GM21381 (cell line): ENCODE results near the gene FARP2.

ENCODE experiments used
- ATAC-seq: cut with Tn5 transposase; IDR thresholded peaks from one replicate; pipeline ENCODE4 v1.9.1; 2021; ENCODE audit warnings: mild to moderate bottlenecking, moderate library complexity; ENCODE audit not compliant: unreplicated experiment

FARP2 gene

DNA sequence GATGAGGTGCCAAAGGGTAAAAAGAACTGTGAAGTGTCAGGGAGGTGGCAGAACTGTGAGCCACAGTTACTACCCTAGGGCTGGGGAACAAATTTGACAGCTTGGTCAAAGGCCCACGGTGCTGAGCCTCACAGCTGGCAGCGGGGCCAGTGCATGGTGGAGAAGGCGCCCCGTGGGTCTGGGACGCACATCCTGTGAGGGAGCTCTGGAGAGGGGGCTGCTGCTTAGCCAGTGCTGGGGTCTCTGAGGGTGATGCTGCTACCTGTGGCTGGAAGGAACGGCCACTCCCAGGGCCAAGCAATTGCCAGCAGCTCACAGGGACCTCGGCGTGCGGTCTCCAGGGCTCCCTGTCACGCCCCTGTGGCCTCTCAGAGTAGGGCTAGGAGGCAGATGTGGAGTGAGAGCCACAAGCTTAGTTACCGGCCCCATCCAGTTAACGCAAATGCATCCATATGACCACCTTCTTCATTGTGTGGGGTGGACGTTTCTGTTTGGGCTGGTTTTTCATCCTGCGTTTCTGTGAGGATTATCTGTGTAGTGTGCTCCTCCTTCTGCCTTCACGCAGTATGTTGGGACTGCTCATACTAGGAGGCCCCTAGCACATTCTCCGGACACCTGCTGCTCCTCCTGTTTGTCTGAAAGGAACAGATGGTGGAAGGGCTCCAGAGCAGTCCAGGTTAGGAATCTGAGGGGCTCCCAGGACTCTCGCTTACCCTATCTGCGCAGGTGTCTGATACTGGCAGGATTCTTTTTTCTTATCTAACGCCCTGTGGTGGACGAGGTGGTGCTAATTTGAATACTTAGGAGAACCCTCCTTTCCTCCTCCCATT is 126.3 kb downstream of the FARP2 start:
- no peak for ATAC-seq

DNA sequence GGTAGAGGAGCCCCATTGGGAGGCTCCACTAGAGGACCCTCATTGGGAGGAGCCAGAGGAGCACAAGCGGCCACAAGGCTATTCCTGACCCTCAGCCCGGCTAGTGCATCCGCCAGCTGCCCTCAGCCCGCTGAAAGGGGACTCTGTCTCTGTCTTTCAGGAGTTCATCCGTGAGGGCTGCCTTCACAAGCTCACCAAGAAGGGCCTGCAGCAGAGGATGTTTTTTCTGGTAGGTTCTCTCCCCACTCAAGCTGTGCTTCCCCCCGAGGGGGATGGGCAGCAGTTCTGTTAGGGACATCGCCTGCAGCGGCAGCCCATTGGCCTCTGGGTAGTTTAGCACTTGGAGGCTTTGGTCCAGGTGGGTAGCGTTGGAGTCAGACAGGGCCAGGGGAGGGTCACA is 127.2 kb downstream of the FARP2 start:
- ATAC-seq: no peak

DNA sequence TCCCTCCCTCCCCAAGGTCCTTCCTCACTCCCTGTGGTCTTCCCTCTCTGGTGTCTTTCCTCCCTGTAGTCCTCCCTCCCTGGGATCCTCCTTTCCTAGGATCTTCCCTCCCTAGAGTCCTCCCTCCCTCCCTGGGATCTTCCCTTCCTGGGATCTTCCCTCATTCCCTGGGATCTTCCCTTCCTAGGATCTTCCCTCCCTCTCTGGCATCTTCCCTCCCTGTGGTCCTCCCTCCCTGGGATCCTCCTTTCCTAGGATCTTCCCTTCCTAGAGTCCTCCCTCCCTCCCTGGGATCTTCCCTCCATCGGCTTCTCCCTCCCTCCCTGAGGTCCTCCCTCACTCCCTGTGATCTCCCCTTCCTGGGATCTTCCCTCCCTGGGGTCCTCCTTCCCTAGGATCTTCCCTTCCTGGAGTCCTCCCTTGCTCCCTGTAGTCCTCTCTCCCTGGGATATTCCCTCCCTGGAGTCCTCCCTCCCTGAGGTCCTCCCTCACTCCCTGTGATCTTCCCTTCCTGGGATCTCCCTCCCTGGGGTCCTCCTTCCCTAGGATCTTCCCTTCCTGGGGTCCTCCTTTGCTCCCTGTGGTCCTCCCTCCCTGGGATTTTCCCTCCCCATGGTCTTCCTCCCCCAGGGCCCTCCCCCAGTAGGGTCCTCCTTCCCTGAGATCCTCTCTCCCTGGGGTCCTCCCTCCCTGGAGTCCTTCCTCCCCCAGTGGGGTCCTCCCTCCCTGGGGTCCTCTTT is 129.3 kb downstream of the FARP2 start:
- ATAC-seq: no peak

DNA sequence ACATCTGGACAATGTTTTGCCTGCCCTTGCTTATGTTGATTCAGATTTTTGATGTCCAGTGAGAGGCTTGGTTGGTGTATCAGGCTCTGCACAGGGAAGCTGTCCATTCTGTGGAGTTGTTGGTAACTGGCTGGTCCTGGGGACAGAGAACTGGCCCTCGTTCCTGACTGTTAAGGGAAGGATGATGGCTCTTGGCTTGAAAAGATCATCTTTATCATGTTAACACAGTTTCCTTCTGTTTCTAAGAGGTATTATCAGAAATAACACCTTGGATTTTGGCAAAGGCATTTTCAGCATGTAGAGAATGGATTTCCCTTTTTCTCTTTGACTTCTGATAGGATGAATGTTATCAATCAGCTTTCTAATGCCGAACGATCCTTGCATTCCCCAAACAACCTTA is 133.0 kb downstream of the FARP2 start:
- no peak for ATAC-seq

DNA sequence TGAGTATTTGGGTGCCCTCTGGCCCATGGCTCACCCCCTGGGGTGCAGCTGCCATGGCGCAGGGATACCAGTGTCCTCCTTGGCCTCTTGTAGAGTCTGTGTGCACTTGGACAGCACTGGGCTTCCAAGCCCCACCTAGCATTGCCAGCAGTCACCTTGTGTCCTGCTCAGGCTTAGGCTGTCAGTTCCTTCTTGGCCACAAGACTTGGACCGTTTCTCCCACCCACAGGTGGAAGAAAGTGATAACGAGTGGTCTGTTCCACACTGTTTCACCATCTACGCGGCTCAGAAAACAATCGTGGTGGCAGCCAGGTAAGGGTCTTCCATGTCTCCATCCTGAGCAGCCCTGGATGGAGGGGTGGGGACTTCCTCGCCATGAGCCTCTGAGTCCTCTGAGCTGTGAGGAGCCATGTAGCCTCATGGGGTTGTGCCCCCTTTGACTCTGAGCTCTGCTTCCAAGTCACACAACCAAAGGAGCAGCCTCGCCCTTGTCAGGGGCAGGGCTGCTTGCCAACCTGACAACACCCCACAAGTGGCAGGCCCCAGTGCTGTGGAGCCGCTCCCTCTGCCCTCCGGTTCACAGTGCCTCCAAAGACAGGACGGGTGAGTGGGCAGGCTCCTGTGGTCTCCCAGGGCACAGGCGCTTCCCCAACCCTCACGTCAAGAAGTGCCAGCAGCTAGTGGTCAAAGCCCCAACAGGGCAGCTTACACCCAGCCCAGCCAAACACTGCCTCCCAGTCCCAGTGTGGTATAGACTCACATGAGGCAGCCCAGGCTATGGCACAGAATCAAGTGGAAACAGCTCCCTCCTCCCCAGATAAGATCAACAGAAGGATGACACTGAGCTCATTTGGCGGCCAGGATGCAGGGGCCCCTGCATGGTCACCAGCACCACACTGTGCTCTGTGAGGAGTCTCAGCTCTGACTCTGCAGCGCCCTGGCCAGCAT is 133.9 kb downstream of the FARP2 start:
- ATAC-seq: no peak

DNA sequence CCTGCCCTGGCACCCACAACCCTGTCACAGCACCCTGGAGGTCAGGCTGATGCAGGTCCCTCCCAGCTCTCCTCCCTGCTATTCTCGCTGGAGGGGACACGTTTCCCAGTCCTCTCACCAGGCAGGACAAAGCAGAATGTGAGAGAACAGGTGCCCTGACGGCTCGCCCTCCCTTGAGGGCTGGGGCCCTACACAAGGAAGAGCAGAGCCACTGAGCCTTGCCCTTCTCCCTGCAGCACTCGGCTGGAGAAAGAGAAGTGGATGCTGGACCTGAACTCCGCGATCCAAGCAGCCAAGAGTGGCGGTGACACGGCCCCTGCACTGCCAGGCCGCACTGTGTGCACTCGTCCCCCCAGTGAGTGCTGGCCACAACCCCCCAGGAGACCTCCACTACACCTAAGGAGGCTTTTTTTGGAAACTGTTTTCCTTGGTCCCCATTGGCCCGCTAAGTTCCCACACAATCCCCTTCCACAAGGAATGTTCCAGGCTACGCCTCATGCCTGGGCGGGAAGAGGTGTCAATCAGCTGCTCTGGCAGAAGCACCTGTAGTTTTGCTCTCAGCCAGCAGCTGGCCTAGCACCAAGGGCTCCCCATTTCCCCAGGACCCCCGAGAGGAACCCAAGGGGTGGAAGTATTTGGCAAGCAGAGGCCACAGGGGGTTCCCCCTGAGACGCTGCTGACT is 134.9 kb downstream of the FARP2 start:
- ATAC-seq: no peak

DNA sequence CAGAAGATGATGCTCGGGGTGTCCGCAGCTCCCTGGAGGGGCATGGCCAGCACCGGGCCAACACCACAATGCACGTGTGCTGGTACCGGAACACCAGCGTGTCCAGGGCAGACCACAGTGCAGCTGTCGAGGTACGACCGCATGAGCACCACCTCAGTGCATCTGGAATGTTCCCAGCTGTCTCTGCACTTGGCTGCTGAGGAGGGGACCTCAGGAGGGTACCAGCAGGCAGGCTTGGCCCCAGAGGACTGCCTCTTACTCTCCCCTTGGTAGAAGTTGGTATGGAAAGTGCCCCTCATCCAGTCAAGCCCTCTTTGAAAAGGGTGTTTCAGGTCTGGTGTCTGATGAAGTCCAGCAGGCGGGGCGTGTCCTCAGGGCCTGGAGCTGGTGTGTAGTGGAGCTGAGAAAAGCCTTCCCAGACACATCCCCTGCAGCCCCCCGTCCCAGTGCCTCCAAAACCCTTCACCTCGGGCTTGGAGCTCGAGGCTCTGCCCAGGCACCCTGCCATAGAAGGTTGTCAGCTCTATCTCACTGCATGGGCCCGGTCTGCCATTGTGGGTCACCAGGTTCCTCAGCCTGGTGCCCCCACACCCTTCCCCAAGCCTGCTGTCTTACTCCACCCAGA is 135.6 kb downstream of the FARP2 start:
- no peak for ATAC-seq

DNA sequence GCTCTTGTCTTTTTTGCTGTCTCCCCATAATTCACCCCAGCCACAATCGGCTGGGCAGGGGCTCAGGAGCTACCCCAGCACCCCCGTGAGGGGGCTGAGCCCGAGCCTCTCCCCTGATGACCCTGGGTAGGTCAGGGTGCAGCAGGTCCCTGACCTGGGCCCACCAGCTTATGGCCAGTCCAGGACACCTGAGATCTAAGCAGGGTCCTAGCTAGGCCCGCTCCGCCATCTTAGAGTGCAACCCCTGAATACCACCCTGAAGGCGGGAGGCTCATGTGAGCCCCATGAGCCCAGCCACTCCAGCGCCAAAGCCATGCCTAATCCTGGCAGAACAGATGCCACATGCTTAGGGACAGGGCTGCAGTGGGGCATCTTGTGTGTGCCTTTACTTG is 136.1 kb downstream of the FARP2 start:
- ATAC-seq: no peak

DNA sequence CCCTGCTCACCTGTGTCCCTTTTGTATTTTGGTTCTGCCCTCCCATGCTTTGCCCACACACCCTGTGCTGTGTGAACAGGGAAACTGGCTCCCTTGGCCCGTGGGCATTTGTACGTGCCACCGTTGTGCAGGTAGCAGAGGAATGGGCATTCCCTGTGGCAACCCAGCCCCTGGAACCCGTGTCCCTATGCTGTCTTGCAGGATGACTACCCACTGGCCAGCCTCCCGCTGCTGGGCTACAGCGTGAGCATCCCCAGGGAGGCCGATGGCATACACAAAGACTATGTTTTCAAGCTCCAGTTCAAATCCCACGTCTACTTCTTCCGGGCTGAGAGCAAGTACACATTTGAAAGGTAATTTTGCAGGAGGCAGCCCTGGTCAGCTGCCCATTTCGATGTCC is 137.0 kb downstream of the FARP2 start:
- ATAC-seq: no peak

DNA sequence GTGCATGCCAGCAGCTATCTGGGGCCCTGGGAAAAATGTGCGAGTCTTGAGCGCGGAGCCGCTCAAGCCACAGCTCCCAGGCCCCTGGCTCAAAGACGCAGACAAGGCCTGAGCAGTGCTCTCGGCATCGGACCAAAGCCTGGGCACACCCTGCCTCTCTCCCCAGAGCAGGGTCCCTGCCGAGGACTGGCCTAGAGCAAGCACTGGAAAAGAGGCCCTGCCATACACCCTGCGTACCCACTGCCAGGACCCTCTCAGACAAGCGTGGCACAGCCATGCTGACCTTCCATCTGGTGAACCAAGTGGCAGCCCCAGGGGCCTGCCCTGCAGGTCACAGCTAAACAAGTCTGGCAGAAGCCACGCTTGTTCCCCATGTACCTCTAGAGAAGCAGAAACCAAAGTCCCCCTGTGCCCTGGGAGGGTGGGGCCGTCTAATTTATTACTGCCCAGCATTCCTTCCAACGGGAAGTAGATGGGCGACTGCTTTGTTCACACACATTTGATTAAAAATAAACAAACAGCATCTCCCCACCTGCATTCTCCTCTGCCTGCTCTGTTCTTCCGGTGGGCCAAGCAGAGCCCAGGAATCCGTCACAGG is 138.3 kb downstream of the FARP2 start:
- no peak for ATAC-seq

DNA sequence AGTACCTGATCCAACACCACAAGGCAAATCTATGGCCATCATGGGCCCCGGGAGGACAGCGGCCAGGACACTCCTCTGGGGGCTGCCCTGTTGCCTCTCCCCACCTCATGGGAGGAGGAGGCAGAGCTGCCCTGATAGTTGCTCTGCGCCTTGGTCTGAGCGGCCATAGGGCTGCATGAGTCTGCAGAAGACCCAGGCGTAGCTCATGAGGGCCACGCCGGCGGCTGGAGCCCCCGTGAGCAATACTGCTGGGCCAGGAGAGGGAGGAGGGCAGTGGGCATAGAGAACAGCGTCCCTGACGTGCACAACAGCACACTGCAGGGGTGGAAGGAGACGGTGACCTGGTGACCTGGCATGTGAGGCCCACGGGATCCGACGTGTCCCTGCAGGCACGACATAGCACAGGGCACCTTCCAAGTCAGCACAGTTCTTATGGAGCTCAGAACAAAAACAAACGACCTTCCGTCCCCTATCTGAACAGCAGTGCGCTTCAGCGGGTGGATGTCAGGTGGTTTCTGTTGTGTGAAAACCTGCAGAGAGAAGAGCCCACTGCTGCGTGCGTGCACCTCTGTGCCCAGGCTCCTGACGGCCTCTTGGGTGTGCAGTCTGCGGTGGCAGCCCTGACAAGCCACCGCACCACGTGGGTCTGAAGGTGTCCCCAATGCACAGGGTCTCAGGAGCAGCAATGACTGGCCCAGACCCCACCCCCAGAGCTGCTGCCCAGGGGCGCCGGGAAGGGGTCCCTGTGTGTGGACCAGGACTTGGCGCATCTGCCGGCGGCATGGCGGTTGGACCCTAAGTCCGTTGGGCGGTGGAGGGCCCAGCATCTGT is 139.3 kb downstream of the FARP2 start:
- ATAC-seq: no peak

DNA sequence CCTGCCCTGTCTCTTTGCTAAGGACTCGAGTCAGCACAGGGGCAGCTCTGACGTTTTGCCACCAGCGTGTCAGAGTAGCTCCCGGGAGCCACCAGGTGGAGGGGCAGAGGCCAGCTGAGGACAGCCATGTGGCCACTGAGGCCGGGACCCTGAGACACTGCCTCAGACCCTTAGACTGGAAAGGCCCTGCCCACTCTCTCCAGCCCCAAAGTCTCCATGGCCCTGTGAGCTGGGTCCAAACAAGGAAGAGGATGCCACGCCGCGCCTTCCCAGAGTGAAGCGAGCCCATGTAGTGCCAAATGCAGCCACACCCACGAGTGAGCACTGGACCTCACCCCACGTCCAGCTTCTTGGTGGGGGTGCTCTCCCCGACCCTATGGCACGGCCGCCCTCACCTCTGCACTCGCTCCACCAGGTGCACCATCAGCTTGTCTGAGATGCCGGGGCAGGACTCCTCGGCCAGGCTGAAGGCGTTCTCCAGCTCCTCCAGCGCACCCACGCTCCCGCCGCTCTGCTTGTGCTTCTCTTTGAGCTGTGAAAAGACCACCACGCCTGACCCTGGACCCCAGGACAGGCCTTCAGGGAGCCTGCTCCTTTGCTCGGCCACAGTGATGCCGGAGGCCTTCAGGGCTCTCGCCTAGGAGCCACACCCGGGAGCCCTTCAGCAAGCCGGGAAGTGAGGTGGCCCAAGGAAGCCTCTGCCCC is 140.1 kb downstream of the FARP2 start:
- no peak for ATAC-seq

DNA sequence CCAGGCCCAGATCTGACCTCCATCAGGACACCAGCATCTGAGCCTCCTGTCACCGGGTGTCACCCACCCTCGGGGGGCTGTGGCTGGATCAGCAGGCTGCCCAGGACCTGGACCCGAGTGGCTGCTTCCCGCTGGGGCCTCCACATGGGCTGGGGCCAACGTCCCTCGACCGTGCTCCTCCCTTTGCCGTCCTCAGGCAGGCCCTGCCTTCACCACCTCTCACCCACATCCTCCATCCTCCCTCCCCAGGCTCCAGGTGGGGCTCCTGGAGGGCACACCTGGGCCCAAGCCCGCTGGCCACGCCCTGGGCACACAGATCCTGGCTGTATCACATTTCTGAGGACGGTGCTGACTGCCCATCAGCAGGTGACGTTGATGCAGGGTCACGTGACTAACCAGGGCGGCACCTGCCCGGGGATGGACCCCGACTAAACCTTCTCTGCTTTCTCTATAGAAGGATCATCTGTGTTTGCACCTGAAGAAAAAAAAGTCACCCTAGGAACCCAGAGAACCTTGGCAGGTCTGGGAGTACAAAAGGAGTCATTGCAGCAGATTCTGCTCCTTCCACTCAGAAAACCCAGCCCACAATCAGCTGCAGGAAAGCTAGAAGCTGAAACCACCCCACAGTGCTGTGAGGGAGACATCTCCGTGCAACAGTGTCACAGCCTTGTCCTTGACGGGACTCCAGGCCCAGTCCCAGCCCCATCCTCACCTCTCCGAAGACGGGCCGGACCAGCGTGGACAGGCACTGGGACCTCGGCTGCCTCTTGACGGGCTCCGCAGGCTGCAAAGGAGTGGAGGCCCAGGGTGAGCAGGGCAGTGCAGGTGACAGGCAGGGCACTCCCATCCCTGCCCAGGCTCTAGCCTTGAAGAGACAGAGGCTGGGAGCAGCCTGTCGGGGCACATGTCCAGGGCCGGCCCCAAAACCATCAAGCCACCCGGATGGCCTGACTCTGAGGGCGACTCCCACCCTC is 141.1 kb downstream of the FARP2 start:
- ATAC-seq: no peak

DNA sequence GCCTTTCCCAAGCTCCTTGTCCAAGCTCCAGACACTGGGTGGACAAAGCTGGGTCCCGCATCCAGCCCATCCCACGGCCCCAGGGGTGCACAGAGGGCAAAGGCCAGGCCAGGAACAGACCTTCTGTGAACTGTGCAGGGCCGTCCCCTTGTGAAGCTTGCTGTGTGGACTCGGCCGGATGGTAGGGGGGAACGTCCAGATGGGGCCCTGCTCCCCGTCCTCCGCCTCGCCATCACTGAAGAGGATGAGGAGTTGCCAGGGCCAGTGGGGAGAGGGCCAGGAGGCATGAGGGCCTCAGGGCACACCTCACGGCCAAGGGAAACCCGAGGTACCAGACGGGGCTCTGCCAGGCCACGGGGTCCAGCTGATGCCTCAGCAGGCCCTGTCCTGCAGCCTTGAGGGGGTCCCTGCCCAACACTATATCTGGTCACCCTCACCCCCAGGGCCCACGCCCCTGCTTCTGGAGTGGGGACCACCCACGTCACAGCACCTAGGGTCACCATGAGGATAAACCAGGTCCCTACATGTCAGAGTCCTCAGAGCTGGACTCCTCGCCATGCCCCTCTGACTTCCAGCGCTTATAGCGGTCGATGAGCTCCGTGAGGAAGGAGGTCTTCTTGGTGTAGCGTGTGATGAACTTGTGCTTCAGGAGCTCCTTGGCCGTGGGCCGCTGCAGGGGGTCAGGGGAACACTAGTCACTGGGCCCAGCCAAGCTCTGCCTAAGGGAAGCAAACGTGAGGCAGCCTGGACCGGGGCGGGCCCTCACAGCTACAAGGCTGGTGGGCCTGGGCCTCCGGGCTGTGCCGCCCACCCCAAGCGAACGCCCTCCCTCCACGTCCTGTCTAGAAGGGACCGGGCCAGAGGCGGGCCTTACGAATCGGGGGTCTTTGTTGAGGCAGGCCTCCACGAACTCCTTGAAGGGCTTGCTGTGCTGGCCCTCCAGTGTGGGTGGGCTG is 142.3 kb downstream of the FARP2 start:
- no peak for ATAC-seq

DNA sequence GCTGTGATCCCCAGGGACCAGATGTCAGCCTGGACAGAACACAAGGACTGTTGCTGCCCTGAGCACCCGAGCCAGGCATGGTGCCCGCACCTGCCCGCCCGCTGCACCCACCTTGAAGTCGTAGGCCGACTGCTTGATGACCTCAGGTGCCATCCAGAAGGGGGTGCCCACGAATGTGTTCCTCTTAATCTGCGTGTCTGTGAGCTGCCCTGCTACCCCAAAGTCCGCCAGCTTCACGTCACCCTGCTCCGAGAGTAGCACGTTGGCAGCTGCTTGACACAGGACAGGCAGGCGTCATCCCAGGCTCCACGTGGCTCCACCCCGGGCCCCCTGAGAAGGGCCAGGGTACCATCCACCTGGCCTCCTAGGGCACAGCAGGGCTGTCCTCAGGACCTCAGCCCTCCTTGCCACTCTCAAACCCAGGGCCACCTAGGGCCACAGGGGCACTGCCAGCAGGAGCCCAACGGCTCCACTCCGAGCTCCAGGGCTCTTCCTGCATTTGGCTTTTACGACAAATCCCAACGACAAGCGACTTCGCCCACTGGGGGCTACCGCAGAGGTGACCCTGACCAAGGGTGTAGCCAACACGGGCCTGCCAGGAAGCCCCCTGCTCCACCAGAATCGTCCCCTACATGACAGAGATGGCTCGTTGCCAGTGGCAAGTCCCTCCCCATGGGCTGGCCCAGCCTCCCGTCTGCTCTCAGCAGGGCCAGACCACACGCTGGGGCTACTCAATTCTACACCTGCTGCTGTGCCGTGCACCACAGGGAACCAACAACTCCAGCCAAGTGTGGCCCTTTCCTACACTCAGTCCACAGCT is 143.3 kb downstream of the FARP2 start:
- ATAC-seq: no peak
